ENCODE results near the gene CUEDC2.

Gene CUEDC2

DNA sequence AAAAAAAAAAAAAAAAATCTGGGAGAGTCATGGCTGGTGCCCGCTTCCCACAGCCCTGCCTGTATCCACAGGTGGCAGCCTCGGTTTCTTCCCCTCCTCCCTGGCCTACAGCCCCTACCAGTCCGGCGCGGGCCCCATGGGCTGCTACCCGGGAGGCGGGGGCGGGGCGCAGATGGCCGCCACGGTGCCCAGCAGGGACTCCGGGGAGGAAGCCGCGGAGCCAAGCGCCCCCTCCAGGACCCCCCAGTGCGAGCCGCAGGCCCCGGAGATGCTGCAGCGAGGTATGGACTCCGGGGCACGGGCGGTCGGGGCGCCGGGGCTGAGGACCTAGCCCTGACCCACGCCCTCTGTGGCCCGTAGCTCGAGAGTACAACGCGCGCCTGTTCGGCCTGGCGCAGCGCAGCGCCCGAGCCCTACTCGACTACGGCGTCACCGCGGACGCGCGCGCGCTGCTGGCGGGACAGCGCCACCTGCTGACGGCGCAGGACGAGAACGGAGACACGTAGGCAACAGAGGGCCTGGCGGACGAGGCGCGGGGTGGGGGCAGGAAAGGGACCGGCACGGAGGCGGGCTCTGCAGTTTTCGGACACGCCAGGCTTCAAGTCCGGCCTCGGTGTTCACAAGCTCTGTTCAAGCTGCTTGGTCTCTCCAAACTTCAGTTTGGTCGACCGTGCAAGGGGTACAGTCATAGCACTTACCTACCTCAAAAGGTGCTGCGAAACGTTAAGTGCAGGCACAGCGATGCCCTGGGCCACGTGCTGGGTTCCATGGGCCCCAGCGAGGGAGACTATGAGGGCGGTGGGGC is 33.0 kb downstream of the CUEDC2 start (continued):
- TF ChIP-seq, protein P1, sequence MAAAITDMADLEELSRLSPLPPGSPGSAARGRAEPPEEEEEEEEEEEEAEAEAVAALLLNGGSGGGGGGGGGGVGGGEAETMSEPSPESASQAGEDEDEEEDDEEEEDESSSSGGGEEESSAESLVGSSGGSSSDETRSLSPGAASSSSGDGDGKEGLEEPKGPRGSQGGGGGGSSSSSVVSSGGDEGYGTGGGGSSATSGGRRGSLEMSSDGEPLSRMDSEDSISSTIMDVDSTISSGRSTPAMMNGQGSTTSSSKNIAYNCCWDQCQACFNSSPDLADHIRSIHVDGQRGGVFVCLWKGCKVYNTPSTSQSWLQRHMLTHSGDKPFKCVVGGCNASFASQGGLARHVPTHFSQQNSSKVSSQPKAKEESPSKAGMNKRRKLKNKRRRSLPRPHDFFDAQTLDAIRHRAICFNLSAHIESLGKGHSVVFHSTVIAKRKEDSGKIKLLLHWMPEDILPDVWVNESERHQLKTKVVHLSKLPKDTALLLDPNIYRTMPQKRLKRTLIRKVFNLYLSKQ (tag by site-specific recombination; IDR thresholded peaks at IDR 0.05; ENCODE audit: borderline replicate concordance) = no peak
- no peak for TF ChIP-seq ZNF747 (tag by site-specific recombination; IDR thresholded peaks at IDR 0.05)
- TF ChIP-seq, protein P2, sequence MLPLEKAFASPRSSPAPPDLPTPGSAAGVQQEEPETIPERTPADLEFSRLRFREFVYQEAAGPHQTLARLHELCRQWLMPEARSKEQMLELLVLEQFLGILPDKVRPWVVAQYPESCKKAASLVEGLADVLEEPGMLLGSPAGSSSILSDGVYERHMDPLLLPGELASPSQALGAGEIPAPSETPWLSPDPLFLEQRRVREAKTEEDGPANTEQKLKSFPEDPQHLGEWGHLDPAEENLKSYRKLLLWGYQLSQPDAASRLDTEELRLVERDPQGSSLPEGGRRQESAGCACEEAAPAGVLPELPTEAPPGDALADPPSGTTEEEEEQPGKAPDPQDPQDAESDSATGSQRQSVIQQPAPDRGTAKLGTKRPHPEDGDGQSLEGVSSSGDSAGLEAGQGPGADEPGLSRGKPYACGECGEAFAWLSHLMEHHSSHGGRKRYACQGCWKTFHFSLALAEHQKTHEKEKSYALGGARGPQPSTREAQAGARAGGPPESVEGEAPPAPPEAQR (tag by site-specific recombination; IDR thresholded peaks at IDR 0.05) = peak; percentile 70; the same call in 1 of the 2 replicates
- no peak for TF ChIP-seq ZBTB1 (tag by site-specific recombination; IDR thresholded peaks at IDR 0.05)
- TF ChIP-seq KLF7 (tag by site-specific recombination; IDR thresholded peaks at IDR 0.05; ENCODE audit: borderline replicate concordance) = no peak
- TF ChIP-seq GFI1B (tag by site-specific recombination; IDR thresholded peaks at IDR 0.05) = no peak
- no peak for TF ChIP-seq ZNF114 (tag by site-specific recombination; IDR thresholded peaks at IDR 0.05)
- TF ChIP-seq ZNF830 (tag by site-specific recombination; IDR thresholded peaks at IDR 0.05; ENCODE audit: low read depth) = no peak
- TF ChIP-seq ZNF48 (tag by site-specific recombination; IDR thresholded peaks at IDR 0.05) = no peak
- peak; percentile 31 for TF ChIP-seq EGR2 (tag by site-specific recombination; IDR thresholded peaks at IDR 0.05; ENCODE audit: low read depth)
- TF ChIP-seq, protein P3, sequence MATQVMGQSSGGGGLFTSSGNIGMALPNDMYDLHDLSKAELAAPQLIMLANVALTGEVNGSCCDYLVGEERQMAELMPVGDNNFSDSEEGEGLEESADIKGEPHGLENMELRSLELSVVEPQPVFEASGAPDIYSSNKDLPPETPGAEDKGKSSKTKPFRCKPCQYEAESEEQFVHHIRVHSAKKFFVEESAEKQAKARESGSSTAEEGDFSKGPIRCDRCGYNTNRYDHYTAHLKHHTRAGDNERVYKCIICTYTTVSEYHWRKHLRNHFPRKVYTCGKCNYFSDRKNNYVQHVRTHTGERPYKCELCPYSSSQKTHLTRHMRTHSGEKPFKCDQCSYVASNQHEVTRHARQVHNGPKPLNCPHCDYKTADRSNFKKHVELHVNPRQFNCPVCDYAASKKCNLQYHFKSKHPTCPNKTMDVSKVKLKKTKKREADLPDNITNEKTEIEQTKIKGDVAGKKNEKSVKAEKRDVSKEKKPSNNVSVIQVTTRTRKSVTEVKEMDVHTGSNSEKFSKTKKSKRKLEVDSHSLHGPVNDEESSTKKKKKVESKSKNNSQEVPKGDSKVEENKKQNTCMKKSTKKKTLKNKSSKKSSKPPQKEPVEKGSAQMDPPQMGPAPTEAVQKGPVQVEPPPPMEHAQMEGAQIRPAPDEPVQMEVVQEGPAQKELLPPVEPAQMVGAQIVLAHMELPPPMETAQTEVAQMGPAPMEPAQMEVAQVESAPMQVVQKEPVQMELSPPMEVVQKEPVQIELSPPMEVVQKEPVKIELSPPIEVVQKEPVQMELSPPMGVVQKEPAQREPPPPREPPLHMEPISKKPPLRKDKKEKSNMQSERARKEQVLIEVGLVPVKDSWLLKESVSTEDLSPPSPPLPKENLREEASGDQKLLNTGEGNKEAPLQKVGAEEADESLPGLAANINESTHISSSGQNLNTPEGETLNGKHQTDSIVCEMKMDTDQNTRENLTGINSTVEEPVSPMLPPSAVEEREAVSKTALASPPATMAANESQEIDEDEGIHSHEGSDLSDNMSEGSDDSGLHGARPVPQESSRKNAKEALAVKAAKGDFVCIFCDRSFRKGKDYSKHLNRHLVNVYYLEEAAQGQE (tag by site-specific recombination; IDR thresholded peaks at IDR 0.05) = no peak
- no peak for TF ChIP-seq GLI2 (tag by site-specific recombination; IDR thresholded peaks at IDR 0.05; ENCODE audit: borderline replicate concordance, low read depth)
- no peak for TF ChIP-seq ZSCAN23 (tag by site-specific recombination; IDR thresholded peaks at IDR 0.05)
- no peak for TF ChIP-seq ZNF302 (tag by site-specific recombination; IDR thresholded peaks at IDR 0.05; ENCODE audit: low read depth)
- TF ChIP-seq, protein P4, sequence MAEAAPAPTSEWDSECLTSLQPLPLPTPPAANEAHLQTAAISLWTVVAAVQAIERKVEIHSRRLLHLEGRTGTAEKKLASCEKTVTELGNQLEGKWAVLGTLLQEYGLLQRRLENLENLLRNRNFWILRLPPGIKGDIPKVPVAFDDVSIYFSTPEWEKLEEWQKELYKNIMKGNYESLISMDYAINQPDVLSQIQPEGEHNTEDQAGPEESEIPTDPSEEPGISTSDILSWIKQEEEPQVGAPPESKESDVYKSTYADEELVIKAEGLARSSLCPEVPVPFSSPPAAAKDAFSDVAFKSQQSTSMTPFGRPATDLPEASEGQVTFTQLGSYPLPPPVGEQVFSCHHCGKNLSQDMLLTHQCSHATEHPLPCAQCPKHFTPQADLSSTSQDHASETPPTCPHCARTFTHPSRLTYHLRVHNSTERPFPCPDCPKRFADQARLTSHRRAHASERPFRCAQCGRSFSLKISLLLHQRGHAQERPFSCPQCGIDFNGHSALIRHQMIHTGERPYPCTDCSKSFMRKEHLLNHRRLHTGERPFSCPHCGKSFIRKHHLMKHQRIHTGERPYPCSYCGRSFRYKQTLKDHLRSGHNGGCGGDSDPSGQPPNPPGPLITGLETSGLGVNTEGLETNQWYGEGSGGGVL (tag by site-specific recombination; IDR thresholded peaks at IDR 0.05) = peak; percentile 86
- TF ChIP-seq ZNF140 (tag by site-specific recombination; IDR thresholded peaks at IDR 0.05) = no peak
- TF ChIP-seq ZNF248 (tag by site-specific recombination; IDR thresholded peaks at IDR 0.05) = no peak
- TF ChIP-seq, protein P5, sequence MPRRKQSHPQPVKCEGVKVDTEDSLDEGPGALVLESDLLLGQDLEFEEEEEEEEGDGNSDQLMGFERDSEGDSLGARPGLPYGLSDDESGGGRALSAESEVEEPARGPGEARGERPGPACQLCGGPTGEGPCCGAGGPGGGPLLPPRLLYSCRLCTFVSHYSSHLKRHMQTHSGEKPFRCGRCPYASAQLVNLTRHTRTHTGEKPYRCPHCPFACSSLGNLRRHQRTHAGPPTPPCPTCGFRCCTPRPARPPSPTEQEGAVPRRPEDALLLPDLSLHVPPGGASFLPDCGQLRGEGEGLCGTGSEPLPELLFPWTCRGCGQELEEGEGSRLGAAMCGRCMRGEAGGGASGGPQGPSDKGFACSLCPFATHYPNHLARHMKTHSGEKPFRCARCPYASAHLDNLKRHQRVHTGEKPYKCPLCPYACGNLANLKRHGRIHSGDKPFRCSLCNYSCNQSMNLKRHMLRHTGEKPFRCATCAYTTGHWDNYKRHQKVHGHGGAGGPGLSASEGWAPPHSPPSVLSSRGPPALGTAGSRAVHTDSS (tag by site-specific recombination; IDR thresholded peaks at IDR 0.05) = no peak
- no peak for TF ChIP-seq OVOL3 (tag by site-specific recombination; IDR thresholded peaks at IDR 0.05)
- TF ChIP-seq ZNF670 (tag by site-specific recombination; IDR thresholded peaks at IDR 0.05; ENCODE audit: low read depth) = no peak
- peak; percentile 90; the same call in 1 of the 2 replicates for TF ChIP-seq ZNF660 (tag by site-specific recombination; IDR thresholded peaks at IDR 0.05)
- TF ChIP-seq ZNF354C (tag by site-specific recombination; IDR thresholded peaks at IDR 0.05; ENCODE audit: borderline replicate concordance, low read depth) = no peak
- TF ChIP-seq SP7 (tag by site-specific recombination; IDR thresholded peaks at IDR 0.05) = peak; percentile 90
- TF ChIP-seq WT1 (tag by site-specific recombination; IDR thresholded peaks at IDR 0.05) = peak; percentile 32; the same call in 1 of the 2 replicates
- TF ChIP-seq, protein P6, sequence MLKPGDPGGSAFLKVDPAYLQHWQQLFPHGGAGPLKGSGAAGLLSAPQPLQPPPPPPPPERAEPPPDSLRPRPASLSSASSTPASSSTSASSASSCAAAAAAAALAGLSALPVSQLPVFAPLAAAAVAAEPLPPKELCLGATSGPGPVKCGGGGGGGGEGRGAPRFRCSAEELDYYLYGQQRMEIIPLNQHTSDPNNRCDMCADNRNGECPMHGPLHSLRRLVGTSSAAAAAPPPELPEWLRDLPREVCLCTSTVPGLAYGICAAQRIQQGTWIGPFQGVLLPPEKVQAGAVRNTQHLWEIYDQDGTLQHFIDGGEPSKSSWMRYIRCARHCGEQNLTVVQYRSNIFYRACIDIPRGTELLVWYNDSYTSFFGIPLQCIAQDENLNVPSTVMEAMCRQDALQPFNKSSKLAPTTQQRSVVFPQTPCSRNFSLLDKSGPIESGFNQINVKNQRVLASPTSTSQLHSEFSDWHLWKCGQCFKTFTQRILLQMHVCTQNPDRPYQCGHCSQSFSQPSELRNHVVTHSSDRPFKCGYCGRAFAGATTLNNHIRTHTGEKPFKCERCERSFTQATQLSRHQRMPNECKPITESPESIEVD (tag by site-specific recombination; IDR thresholded peaks at IDR 0.05) = no peak
- TF ChIP-seq ZNF514 (tag by site-specific recombination; IDR thresholded peaks at IDR 0.05) = no peak
- peak; percentile 39; the same call in 1 of the 2 replicates for TF ChIP-seq OSR2 (tag by site-specific recombination; IDR thresholded peaks at IDR 0.05)
